CD4-positive, alpha-beta T cell (primary cell): ENCODE results near the gene HCFC1R1. TPM values are rescaled to one million over a fixed set of nuclear protein-coding genes. Genes with fewer than 3 reads are reported as not detected.

Experiments used
- ATAC-seq: fragments of 200-7000 bp; cut with Tn5 transposase; one replicate; pipeline ENCODE4 v1.10.0; 2022; ENCODE audit warnings: mild to moderate bottlenecking; ENCODE audit not compliant: poor library complexity
- CTCF ChIA-PET: fragments of 350-600 bp; sonication (Branson Sonifier 250); formaldehyde crosslinking; loops from one replicate; lab custom pipeline; 2021; ENCODE audit warnings: antibody characterized with exemption, inconsistent platforms; lab: Charles Lee
- POLR2A ChIA-PET: fragments of 350-600 bp; sonication (Branson Sonifier 250); formaldehyde crosslinking; loops from one replicate; lab custom pipeline; 2021; ENCODE audit warnings: antibody characterized with exemption, inconsistent platforms; lab: Charles Lee
- DNase-seq, 14 experiments: peaks; one replicate each; pipeline ENCODE4 v3.0.0-alpha.2; 2013 to 2020; ENCODE audit warnings: mixed read lengths in 2 of 14
- H3K27ac ChIP-seq, 2 donors: one replicate each; pipeline versions ENCODE4 v1.5.1 to v1.7.0; 2013; ENCODE audit warnings: low read length in 2 of 2, low read depth in 1 of 2, mild to moderate bottlenecking in 1 of 2
- H3K27me3 ChIP-seq, 2 experiments: 1 replicate in 1 of 2; 2 replicates in 1 of 2; pipeline versions ENCODE4 v1.6.1 to v1.7.0; 2013; ENCODE audit warnings: low read length in 2 of 2, control low read depth in 1 of 2, mild to moderate bottlenecking in 1 of 2, moderate library complexity in 1 of 2; ENCODE audit not compliant: insufficient read depth in 2 of 2, control insufficient read depth in 1 of 2
- H3K36me3 ChIP-seq: one replicate; pipeline ENCODE4 v1.6.1; 2013; ENCODE audit warnings: low read length, control low read depth; ENCODE audit not compliant: insufficient read depth
- H3K4me1 ChIP-seq: one replicate; pipeline ENCODE4 v1.6.1; 2013; ENCODE audit warnings: low read length, control low read depth; ENCODE audit not compliant: insufficient read depth
- H3K4me3 ChIP-seq: one replicate; pipeline ENCODE4 v1.5.1; 2013; ENCODE audit warnings: mild to moderate bottlenecking, low read length, moderate library complexity
- H3K9me3 ChIP-seq, 2 experiments: 1 replicate in 1 of 2; 2 replicates in 1 of 2; pipeline versions ENCODE4 v1.6.1 to v1.7.0; 2013; ENCODE audit warnings: low read length in 2 of 2, mild to moderate bottlenecking in 2 of 2, control low read depth in 1 of 2, moderate library complexity in 1 of 2; ENCODE audit not compliant: control insufficient read depth in 1 of 2, insufficient read depth in 1 of 2
- H3K27ac Mint-ChIP-seq: one replicate; pipeline ENCODE4 v1.8.0; 2020; ENCODE audit warnings: mixed read lengths
- H3K27me3 Mint-ChIP-seq: one replicate; pipeline ENCODE4 v1.8.0; 2021; ENCODE audit warnings: mixed read lengths
- H3K36me3 Mint-ChIP-seq: one replicate; pipeline ENCODE4 v1.8.0; 2021; ENCODE audit warnings: low read depth, mixed read lengths
- H3K4me1 Mint-ChIP-seq: one replicate; pipeline ENCODE4 v1.8.0; 2021; ENCODE audit warnings: low read depth, mixed read lengths
- H3K4me3 Mint-ChIP-seq: one replicate; pipeline ENCODE4 v1.8.0; 2020; ENCODE audit warnings: mild to moderate bottlenecking, mixed read lengths
- H3K9me3 Mint-ChIP-seq: one replicate; pipeline ENCODE4 v1.8.0; 2020; ENCODE audit warnings: mixed read lengths
- CTCF ChIP-seq: fragments of 200-600 bp; IDR thresholded peaks from one replicate; pipeline ENCODE4 v1.8.0; 2022; ENCODE audit warnings: antibody characterized with exemption, mild to moderate bottlenecking
- intact Hi-C, 2 experiments: fragments of 100-400 bp; cut with DNase I in 1 of 2; cut with micrococcal nuclease in 1 of 2; formaldehyde crosslinking; loops; one replicate each; pipeline versions ENCODE4 v1.15.1 to v1.9.0; 2023 to 2025; cut with DNase I, micrococcal nuclease
- total RNA-seq, 174 experiments: library from RNA in 2 of 174; stranded (reverse) in 2 of 174; gene quantifications; one replicate each; pipeline ENCODE4 v1.2.3 and lab custom pipeline; 2021 to 2026

The HCFC1R1 gene
- total RNA-seq, 2 experiments from 2014 or later, result 8.9 to 11.0 TPM

GRCh38 chr16:3058139-3059030, 34.6 kb upstream of the HCFC1R1 start:
- Mint-ChIP-seq H3K4me1 (peaks cover 59% of the 10 kb centered on the region), H3K27me3 (no peaks in the 10 kb centered on the region), H3K36me3 (peaks cover 25% of the 10 kb centered on the region), H3K9me3 (no peaks in the 10 kb centered on the region), H3K27ac (peak overlapping the region; percentile 61), H3K4me3 (peak overlapping the region; percentile 95)
- ATAC-seq (peak; percentile 59), DNase-seq (peak in 12 of 14 experiments; percentile 36 to 80 (median 51))
- Histone ChIP-seq H3K9me3 (no peaks in the 10 kb centered on the region), H3K27me3 (no peaks in the 10 kb centered on the region), H3K27ac (peak overlapping the region; percentile 72 to 74), H3K4me3 (peak overlapping the region; percentile 87), H3K4me1 (peaks cover 76% of the 10 kb centered on the region), H3K36me3 (peaks cover 3% of the 10 kb centered on the region)
- intact Hi-C loops, result loop anchor here (1.0 to 5.0 kb wide), 6 partner anchors 36 to 108 kb away; no protein-coding TSS in a partner anchor
- CTCF ChIA-PET, result interaction anchor here (0.7 to 3.1 kb wide), 24 partner anchors 10 to 225 kb away, joined by 3 to 62 read pairs (median 5); partner anchors contain the start of genes TNFRSF12A and ZNF213
- POLR2A ChIA-PET, result interaction anchor here (0.6 to 5.4 kb wide), 16 partner anchors 10 to 110 kb away, joined by 3 to 70 read pairs (median 4); partner anchors contain the start of genes ZNF205 and ZNF213
- no peak for TF ChIP-seq CTCF

GRCh38 chr16:3057181-3058138, 33.7 kb upstream of the HCFC1R1 start:
- H3K9me3 ChIP-seq, result no peaks in the 10 kb centered on the region
- Mint-ChIP-seq H3K36me3 (peaks cover 25% of the 10 kb centered on the region), H3K27ac (peak overlapping the region; percentile 61), H3K9me3 (no peaks in the 10 kb centered on the region), H3K27me3 (no peaks in the 10 kb centered on the region), H3K4me3 (peak overlapping the region; percentile 70), H3K4me1 (peaks cover 50% of the 10 kb centered on the region)
- DNase-seq, result peak in 1 of 14 experiments; percentile 36
- no peak for ATAC-seq
- H3K36me3 ChIP-seq, result peaks cover 3% of the 10 kb centered on the region
- peak overlapping the region; percentile 87 for H3K4me3 ChIP-seq
- ChIA-PET CTCF (interaction anchor here (0.9 to 3.1 kb wide), 7 partner anchors 26 to 101 kb away, joined by 3 to 62 read pairs (median 9); partner anchors contain the start of gene ZNF213), POLR2A (interaction anchor here (0.9 to 5.4 kb wide), 5 partner anchors 17 to 72 kb away, joined by 4 to 70 read pairs (median 4); no protein-coding TSS in a partner anchor)
- peaks cover 71% of the 10 kb centered on the region for H3K4me1 ChIP-seq
- H3K27ac ChIP-seq, result no peak overlapping the region
- H3K27me3 ChIP-seq, result no peaks in the 10 kb centered on the region
- intact Hi-C loops, result loop anchor here (2.0 to 5.0 kb wide), 4 partner anchors 43 to 109 kb away; no protein-coding TSS in a partner anchor
- no peak for TF ChIP-seq CTCF
